GM23338 (cell line): Measurements from ENCODE around the gene RPS5. TPM values are rescaled to one million over a fixed set of nuclear protein-coding genes. Genes with fewer than 3 reads are reported as not detected.

Source experiments
- CREB1 ChIP-seq: fragments of 250-450 bp; sonication (Bioruptor Pico); IDR thresholded peaks from 2 replicates; pipeline ENCODE4 v1.5.0; 2020; ENCODE audit warnings: low read depth, mild to moderate bottlenecking, moderate library complexity
- EZH2 ChIP-seq: fragments of 200-600 bp; sonication (generic); IDR thresholded peaks from one replicate; pipeline ENCODE4 v1.8.0; 2017; ENCODE audit warnings: antibody characterized with exemption, mild to moderate bottlenecking, low read depth; ENCODE audit not compliant: unreplicated experiment
- EZH2phosphoT487 ChIP-seq: fragments of 200-600 bp; sonication (generic); IDR thresholded peaks from one replicate; pipeline ENCODE4 v1.8.1; 2018; ENCODE audit warnings: antibody characterized with exemption; ENCODE audit not compliant: unreplicated experiment
- JUNB ChIP-seq: IDR thresholded peaks from one replicate; pipeline ENCODE4 v1.6.1; 2016; ENCODE audit warnings: antibody characterized with exemption; ENCODE audit not compliant: unreplicated experiment
- STAT1 ChIP-seq: IDR thresholded peaks from one replicate; pipeline ENCODE4 v1.6.1; 2016; ENCODE audit warnings: antibody characterized with exemption; ENCODE audit not compliant: unreplicated experiment
- ZNF114 ChIP-seq: fragments of 250-450 bp; sonication (Bioruptor Pico); IDR thresholded peaks from 2 replicates; pipeline ENCODE4 v1.5.0; 2020; ENCODE audit warnings: mild to moderate bottlenecking, moderate library complexity
- ZNF331 ChIP-seq: fragments of 250-450 bp; sonication (Bioruptor Pico); IDR thresholded peaks from 2 replicates; pipeline ENCODE4 v1.5.0; 2020; ENCODE audit warnings: low read depth, mild to moderate bottlenecking, moderate library complexity
- ZNF462 ChIP-seq: fragments of 250-450 bp; sonication (Bioruptor Pico); IDR thresholded peaks from 2 replicates; pipeline ENCODE4 v1.5.0; 2020; ENCODE audit warnings: mild to moderate bottlenecking, moderate library complexity
- polyA plus RNA-seq: library from polyadenylated mRNA; unstranded; fragments of >200 nt; fragmentation: Nextera tagmentation; extraction: Ambion mirVana; gene quantifications from 2 replicates; pipeline ENCODE4 v1.2.1, GENCODE V29; 2016
- total RNA-seq: library from RNA; depleted of rRNA; stranded (reverse); fragments of >200 nt; shearing (Covaris generic); gene quantifications from 2 replicates; pipeline ENCODE4 v1.2.3, GENCODE V29; 2014
- TF ChIP-seq, protein P1 (sequence below): IDR thresholded peaks from 2 replicates; pipeline ENCODE4 v1.6.1; 2016; ENCODE audit warnings: antibody characterized with exemption
- TF ChIP-seq, protein P2 (sequence below), 2 experiments: fragments of 200-600 bp in 1 of 2; sonication (generic) in 1 of 2; conservative IDR thresholded peaks; 2 replicates each; pipeline versions ENCODE4 v1.5.1 to v1.6.1; 2016 to 2017; ENCODE audit warnings: antibody characterized with exemption in 2 of 2, low read depth in 2 of 2, mild to moderate bottlenecking in 2 of 2, moderate library complexity in 1 of 2

Gene RPS5
- total and polyA plus RNA-seq, 2 experiments from 2014 or later = 734 to 2,111 TPM

- TF ChIP-seq ZNF462 (CRISPR knock-in tag) (no peak), JUNB (no peak), EZH2 (no peak), ZNF331 (CRISPR knock-in tag) (no peak), EZH2phosphoT487 (no peak), ZNF114 (CRISPR knock-in tag) (no peak), STAT1 (no peak), CREB1 (CRISPR knock-in tag) (no peak)
- TF ChIP-seq, protein P1, sequence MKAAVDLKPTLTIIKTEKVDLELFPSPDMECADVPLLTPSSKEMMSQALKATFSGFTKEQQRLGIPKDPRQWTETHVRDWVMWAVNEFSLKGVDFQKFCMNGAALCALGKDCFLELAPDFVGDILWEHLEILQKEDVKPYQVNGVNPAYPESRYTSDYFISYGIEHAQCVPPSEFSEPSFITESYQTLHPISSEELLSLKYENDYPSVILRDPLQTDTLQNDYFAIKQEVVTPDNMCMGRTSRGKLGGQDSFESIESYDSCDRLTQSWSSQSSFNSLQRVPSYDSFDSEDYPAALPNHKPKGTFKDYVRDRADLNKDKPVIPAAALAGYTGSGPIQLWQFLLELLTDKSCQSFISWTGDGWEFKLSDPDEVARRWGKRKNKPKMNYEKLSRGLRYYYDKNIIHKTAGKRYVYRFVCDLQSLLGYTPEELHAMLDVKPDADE = no peak
- TF ChIP-seq, protein P2, sequence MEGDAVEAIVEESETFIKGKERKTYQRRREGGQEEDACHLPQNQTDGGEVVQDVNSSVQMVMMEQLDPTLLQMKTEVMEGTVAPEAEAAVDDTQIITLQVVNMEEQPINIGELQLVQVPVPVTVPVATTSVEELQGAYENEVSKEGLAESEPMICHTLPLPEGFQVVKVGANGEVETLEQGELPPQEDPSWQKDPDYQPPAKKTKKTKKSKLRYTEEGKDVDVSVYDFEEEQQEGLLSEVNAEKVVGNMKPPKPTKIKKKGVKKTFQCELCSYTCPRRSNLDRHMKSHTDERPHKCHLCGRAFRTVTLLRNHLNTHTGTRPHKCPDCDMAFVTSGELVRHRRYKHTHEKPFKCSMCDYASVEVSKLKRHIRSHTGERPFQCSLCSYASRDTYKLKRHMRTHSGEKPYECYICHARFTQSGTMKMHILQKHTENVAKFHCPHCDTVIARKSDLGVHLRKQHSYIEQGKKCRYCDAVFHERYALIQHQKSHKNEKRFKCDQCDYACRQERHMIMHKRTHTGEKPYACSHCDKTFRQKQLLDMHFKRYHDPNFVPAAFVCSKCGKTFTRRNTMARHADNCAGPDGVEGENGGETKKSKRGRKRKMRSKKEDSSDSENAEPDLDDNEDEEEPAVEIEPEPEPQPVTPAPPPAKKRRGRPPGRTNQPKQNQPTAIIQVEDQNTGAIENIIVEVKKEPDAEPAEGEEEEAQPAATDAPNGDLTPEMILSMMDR (conservative IDR thresholded peaks at IDR 0.05; ENCODE audit: low read depth in 2 of 2) = no peak
These were observed 6.1 kb downstream of the RPS5 start (continued) for GRCh38 chr19:58392945-58393724.
